Measurements from ENCODE around the gene PTPRA.

- no peak for TF ChIP-seq CTCF (IDR thresholded peaks at IDR 0.05 in 2 of 3, conservative IDR thresholded peaks at IDR 0.05 in 1 of 3; ENCODE audit: control insufficient read depth in 2 of 3, extremely low read depth in 1 of 3, insufficient read depth in 1 of 3, low read depth in 3 of 3, low read length in 3 of 3)
- TF ChIP-seq, protein P1, sequence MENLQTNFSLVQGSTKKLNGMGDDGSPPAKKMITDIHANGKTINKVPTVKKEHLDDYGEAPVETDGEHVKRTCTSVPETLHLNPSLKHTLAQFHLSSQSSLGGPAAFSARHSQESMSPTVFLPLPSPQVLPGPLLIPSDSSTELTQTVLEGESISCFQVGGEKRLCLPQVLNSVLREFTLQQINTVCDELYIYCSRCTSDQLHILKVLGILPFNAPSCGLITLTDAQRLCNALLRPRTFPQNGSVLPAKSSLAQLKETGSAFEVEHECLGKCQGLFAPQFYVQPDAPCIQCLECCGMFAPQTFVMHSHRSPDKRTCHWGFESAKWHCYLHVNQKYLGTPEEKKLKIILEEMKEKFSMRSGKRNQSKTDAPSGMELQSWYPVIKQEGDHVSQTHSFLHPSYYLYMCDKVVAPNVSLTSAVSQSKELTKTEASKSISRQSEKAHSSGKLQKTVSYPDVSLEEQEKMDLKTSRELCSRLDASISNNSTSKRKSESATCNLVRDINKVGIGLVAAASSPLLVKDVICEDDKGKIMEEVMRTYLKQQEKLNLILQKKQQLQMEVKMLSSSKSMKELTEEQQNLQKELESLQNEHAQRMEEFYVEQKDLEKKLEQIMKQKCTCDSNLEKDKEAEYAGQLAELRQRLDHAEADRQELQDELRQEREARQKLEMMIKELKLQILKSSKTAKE (IDR thresholded peaks at IDR 0.05; ENCODE audit: low read depth, poor library complexity, severe bottlenecking): no peak
- no peak for TF ChIP-seq RAD21 (IDR thresholded peaks at IDR 0.05; ENCODE audit: insufficient read depth, low read depth, low read length)
- no peak for TF ChIP-seq PBX3 (IDR thresholded peaks at IDR 0.05; ENCODE audit: insufficient replicate concordance, low read depth, low read length)
- TF ChIP-seq POLR2A (IDR thresholded peaks at IDR 0.05; ENCODE audit: low read depth, low read length): no peak
- no peak for TF ChIP-seq TAF1 (IDR thresholded peaks at IDR 0.05; ENCODE audit: borderline replicate concordance, low read depth, low read length)
- TF ChIP-seq ASH2L (IDR thresholded peaks at IDR 0.05; ENCODE audit: borderline replicate concordance, low read depth): no peak
Observed at GRCh38 chr20:3082306-3082951, 209.1 kb downstream of the PTPRA start.
